Measurements from ENCODE around the gene FZD1. TPM values are rescaled to one million over a fixed set of nuclear protein-coding genes. Genes with fewer than 3 reads are reported as not detected.

FZD1 gene
- total and polyA plus RNA-seq, 8 donors, result 1.8 to 12.9 (median 4.8) TPM

DNA sequence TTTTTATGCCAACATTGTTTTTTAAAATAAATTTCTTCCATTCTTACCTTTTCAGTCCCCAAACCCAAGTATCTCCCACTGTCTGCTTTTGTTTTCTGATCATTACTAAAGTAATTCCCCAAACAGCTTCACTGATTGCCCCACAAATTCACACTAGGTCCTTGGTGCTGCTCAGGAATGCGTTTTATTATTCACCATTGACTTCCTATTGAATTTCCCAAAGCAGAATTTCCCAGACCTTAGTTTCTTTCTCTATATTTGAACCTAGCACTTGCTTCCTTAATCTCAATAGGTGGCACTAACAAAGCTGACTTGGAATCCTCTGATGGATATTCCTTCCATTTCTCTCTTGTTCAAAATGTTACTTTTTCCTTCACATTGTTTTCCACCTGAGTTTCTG lies 52.2 kb downstream of the FZD1 start:
- H3K9me3 ChIP-seq, result no peaks in the 10 kb centered on the region
- intact Hi-C loops (cut with DNase I; ENCODE audit: low total_unique reads), result no loop called here
- H3K36me3 ChIP-seq, result no peaks in the 10 kb centered on the region
- H3K27ac ChIP-seq, result no peak overlapping the region
- WGBS, 5 donors, result 68 to 90% (median 86%) methylated on average over 1 of the region's 1 CpG
- no peak for TF ChIP-seq EP300 (IDR thresholded peaks at IDR 0.05)
- TF ChIP-seq POLR2A (IDR thresholded peaks at IDR 0.05), result no peak
- TF ChIP-seq POLR2AphosphoS5 (IDR thresholded peaks at IDR 0.05), result no peak
- TF ChIP-seq, protein P1, sequence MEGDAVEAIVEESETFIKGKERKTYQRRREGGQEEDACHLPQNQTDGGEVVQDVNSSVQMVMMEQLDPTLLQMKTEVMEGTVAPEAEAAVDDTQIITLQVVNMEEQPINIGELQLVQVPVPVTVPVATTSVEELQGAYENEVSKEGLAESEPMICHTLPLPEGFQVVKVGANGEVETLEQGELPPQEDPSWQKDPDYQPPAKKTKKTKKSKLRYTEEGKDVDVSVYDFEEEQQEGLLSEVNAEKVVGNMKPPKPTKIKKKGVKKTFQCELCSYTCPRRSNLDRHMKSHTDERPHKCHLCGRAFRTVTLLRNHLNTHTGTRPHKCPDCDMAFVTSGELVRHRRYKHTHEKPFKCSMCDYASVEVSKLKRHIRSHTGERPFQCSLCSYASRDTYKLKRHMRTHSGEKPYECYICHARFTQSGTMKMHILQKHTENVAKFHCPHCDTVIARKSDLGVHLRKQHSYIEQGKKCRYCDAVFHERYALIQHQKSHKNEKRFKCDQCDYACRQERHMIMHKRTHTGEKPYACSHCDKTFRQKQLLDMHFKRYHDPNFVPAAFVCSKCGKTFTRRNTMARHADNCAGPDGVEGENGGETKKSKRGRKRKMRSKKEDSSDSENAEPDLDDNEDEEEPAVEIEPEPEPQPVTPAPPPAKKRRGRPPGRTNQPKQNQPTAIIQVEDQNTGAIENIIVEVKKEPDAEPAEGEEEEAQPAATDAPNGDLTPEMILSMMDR (IDR thresholded peaks at IDR 0.05), result no peak
- no peaks in the 10 kb centered on the region for H3K27me3 ChIP-seq
- peaks cover 0 to 8% (median 2%) of the 10 kb centered on the region in 4 donors for H3K4me1 ChIP-seq
- no peak overlapping the region for H3K4me3 ChIP-seq
- DNase-seq, result no peak

DNA sequence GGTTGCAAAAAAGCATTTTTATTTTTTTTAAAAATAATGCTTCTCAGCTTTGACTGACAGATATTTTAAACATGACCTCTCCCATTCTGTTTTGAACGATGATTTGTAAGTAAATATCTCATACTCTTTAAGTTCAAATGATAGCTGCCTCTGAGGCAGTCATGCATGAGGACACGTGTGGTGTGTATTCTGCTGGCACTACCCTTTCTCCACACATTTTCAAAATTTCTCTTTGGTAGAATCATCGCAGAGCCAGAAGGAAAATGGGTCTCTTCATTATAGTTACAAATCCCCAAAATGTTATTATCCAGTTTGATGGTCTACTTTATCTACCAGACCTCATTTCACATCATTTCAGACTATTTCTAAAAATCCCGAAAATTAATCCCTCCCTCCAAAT lies 55.1 kb downstream of the FZD1 start:
- DNase-seq, result no peak
- H3K27ac ChIP-seq, result no peak overlapping the region
- no peaks in the 10 kb centered on the region for H3K36me3 ChIP-seq
- TF ChIP-seq, protein P1 (IDR thresholded peaks at IDR 0.05), result no peak
- no peak for TF ChIP-seq POLR2A (IDR thresholded peaks at IDR 0.05)
- TF ChIP-seq POLR2AphosphoS5 (IDR thresholded peaks at IDR 0.05), result no peak
- no peak for TF ChIP-seq EP300 (IDR thresholded peaks at IDR 0.05)
- no peak overlapping the region for H3K4me3 ChIP-seq
- no peaks in the 10 kb centered on the region for H3K9me3 ChIP-seq
- no peaks in the 10 kb centered on the region for H3K4me1 ChIP-seq
- WGBS, 5 donors, result 64 to 92% (median 74%) methylated on average over 4 of the region's 4 CpGs
- intact Hi-C loops (cut with DNase I; ENCODE audit: low total_unique reads), result no loop called here
- H3K27me3 ChIP-seq, result no peaks in the 10 kb centered on the region

DNA sequence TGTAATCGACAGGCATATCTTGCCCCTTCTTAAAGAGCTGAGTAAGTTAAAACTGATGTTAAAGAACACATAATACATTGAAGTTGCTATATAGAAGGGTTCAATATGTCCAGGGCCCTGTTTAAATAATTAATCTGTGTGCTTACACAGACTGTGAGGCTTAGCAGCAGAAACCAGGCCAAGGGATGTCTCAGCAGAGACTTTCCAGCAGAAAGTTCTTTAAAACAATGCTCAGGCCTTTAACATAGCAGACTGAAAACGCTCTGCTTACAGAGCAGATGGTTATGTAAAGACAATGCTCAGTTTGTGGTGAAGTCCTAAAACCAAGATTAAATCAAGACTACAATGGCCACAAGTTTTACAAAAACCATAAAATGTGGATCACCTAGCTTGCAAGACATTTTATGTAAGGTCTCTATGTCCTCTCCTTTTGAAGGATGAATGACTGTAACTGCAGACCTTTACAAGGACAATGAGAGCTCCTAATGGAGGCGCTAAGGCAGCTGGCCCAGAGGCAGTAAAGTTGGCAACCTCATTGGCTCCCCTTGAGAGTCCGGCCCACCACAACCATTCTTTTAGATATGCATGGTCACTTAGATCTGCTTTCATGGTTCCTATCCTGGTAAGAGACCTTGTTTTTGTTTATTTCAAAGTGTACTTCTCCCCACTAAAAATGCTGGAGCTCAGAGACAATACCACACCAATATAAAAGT lies 56.3 kb downstream of the FZD1 start:
- intact Hi-C loops (cut with DNase I; ENCODE audit: low total_unique reads), result no loop called here
- no peaks in the 10 kb centered on the region for H3K36me3 ChIP-seq
- no peak overlapping the region for H3K4me3 ChIP-seq
- H3K27me3 ChIP-seq, result no peaks in the 10 kb centered on the region
- H3K4me1 ChIP-seq, result no peaks in the 10 kb centered on the region
- 75 to 87% (median 81%) methylated on average over 4 of the region's 4 CpGs for WGBS, 5 donors
- DNase-seq, result peak in 1 of 2 donors; percentile 64
- H3K9me3 ChIP-seq, result no peaks in the 10 kb centered on the region
- TF ChIP-seq, protein P1 (IDR thresholded peaks at IDR 0.05), result no peak
- no peak for TF ChIP-seq EP300 (IDR thresholded peaks at IDR 0.05)
- TF ChIP-seq POLR2A (IDR thresholded peaks at IDR 0.05), result no peak
- TF ChIP-seq POLR2AphosphoS5 (IDR thresholded peaks at IDR 0.05), result no peak
- no peak overlapping the region for H3K27ac ChIP-seq
